GM21526 (cell line): ENCODE data around the gene GABRQ.

Source experiments
- ATAC-seq: cut with Tn5 transposase; IDR thresholded peaks from one replicate; pipeline ENCODE4 v1.9.1; 2021; ENCODE audit warnings: moderate library complexity; ENCODE audit not compliant: unreplicated experiment, low FRiP score

GABRQ gene

GRCh38 chrX:152637649-152638442, at the start of gene GABRQ:
TSS of gene GABRQ (plus strand) at chrX:152637895. CDS start at chrX:152638203, 308 bp downstream.
- no peak for ATAC-seq

GRCh38 chrX:152588206-152588605, 49.5 kb upstream of the GABRQ start:
- ATAC-seq, result no peak

- no peak for ATAC-seq
Observed at GRCh38 chrX:152600853-152601633, 36.7 kb upstream of the GABRQ start.

- ATAC-seq, result no peak
Observed at GRCh38 chrX:152601848-152602616, 35.7 kb upstream of the GABRQ start.

- no peak for ATAC-seq
Observed at GRCh38 chrX:152614791-152615190, 22.9 kb upstream of the GABRQ start.

GRCh38 chrX:152619897-152620296, 17.8 kb upstream of the GABRQ start:
- ATAC-seq, result no peak

GRCh38 chrX:152632445-152633097, 5.1 kb upstream of the GABRQ start:
- no peak for ATAC-seq

- no peak for ATAC-seq
Observed at GRCh38 chrX:152635941-152636340, 1.8 kb upstream of the GABRQ start.

- ATAC-seq, result no peak
Observed at GRCh38 chrX:152638443-152638904, 779 bp downstream of the GABRQ start.

GRCh38 chrX:152639426-152639825, 1.7 kb downstream of the GABRQ start:
- ATAC-seq, result no peak

- no peak for ATAC-seq
Observed at GRCh38 chrX:152640034-152640818, 2.5 kb downstream of the GABRQ start.

GRCh38 chrX:152641256-152641875, 3.7 kb downstream of the GABRQ start:
- no peak for ATAC-seq

- no peak for ATAC-seq
Observed at GRCh38 chrX:152641996-152642395, 4.3 kb downstream of the GABRQ start.

- ATAC-seq, result no peak
Observed at GRCh38 chrX:152642931-152643564, 5.4 kb downstream of the GABRQ start.

- ATAC-seq, result no peak
Observed at GRCh38 chrX:152646961-152647360, 9.3 kb downstream of the GABRQ start.

GRCh38 chrX:152647978-152648377, 10.3 kb downstream of the GABRQ start:
- ATAC-seq, result no peak

GRCh38 chrX:152652060-152652459, 14.4 kb downstream of the GABRQ start:
- ATAC-seq, result no peak

GRCh38 chrX:152652467-152652866, 14.8 kb downstream of the GABRQ start:
- no peak for ATAC-seq

GRCh38 chrX:152656087-152656486, 18.4 kb downstream of the GABRQ start:
- ATAC-seq, result no peak
